ENCODE data around the gene SYT3.
"Not testable (repeated sequence)": the region's sequence is repeated elsewhere in the genome, so short reads cannot be mapped to it uniquely, and the experiment has no call there.

Gene SYT3

GRCh38 chr19:50628551-50628950, 11.1 kb downstream of the SYT3 start:
- no peak for DNase-seq (ENCODE audit: low read depth)
- Histone ChIP-seq H3K36me3 (ENCODE audit: control insufficient read depth, insufficient read depth, low read length, severe bottlenecking) (no peaks in the 10 kb centered on the region), H3K9ac (ENCODE audit: low read length) (no peak overlapping the region), H3K27me3 (replicated peaks; ENCODE audit: control insufficient read depth, insufficient read depth, low read length) (peaks cover 7% of the 10 kb centered on the region), H3K9me3 (ENCODE audit: control insufficient read depth, low read length) (peaks cover 6% of the 10 kb centered on the region), H3K4me3 (ENCODE audit: low read length) (no peak overlapping the region), H3K4me1 (ENCODE audit: control insufficient read depth, insufficient read depth, low read length) (no peaks in the 10 kb centered on the region)

GRCh38 chr19:50628146-50628545, 11.5 kb downstream of the SYT3 start:
- no peak for DNase-seq (ENCODE audit: low read depth)
- Histone ChIP-seq H3K27me3 (replicated peaks; ENCODE audit: control insufficient read depth, insufficient read depth, low read length) (peaks cover 7% of the 10 kb centered on the region), H3K36me3 (ENCODE audit: control insufficient read depth, insufficient read depth, low read length, severe bottlenecking) (no peaks in the 10 kb centered on the region), H3K4me3 (ENCODE audit: low read length) (no peak overlapping the region), H3K9ac (ENCODE audit: low read length) (no peak overlapping the region), H3K4me1 (ENCODE audit: control insufficient read depth, insufficient read depth, low read length) (no peaks in the 10 kb centered on the region), H3K9me3 (ENCODE audit: control insufficient read depth, low read length) (peaks cover 2% of the 10 kb centered on the region)

- Histone ChIP-seq H3K36me3 (ENCODE audit: control insufficient read depth, insufficient read depth, low read length, severe bottlenecking) (no peaks in the 10 kb centered on the region), H3K4me3 (ENCODE audit: low read length) (no peak overlapping the region), H3K9ac (ENCODE audit: low read length) (no peak overlapping the region), H3K9me3 (ENCODE audit: control insufficient read depth, low read length) (no peaks in the 10 kb centered on the region), H3K4me1 (ENCODE audit: control insufficient read depth, insufficient read depth, low read length) (no peaks in the 10 kb centered on the region), H3K27me3 (replicated peaks; ENCODE audit: control insufficient read depth, insufficient read depth, low read length) (peaks cover 7% of the 10 kb centered on the region)
- no peak for DNase-seq (ENCODE audit: low read depth)
These were observed 12.9 kb downstream of the SYT3 start for GRCh38 chr19:50626795-50627194.

- H3K36me3 ChIP-seq (ENCODE audit: control insufficient read depth, insufficient read depth, low read length, severe bottlenecking): no peaks in the 10 kb centered on the region
- H3K4me3 ChIP-seq (ENCODE audit: low read length): no peak overlapping the region
- DNase-seq (ENCODE audit: low read depth): no peak
- H3K4me1 ChIP-seq (ENCODE audit: control insufficient read depth, insufficient read depth, low read length): no peaks in the 10 kb centered on the region
- H3K9me3 ChIP-seq (ENCODE audit: control insufficient read depth, low read length): no peaks in the 10 kb centered on the region
- peaks cover 7% of the 10 kb centered on the region for H3K27me3 ChIP-seq (replicated peaks; ENCODE audit: control insufficient read depth, insufficient read depth, low read length)
- no peak overlapping the region for H3K9ac ChIP-seq (ENCODE audit: low read length)
These were observed 13.7 kb downstream of the SYT3 start for GRCh38 chr19:50626011-50626410.

- Histone ChIP-seq H3K4me3 (ENCODE audit: low read length) (no peak overlapping the region), H3K9me3 (ENCODE audit: control insufficient read depth, low read length) (no peaks in the 10 kb centered on the region), H3K4me1 (ENCODE audit: control insufficient read depth, insufficient read depth, low read length) (no peaks in the 10 kb centered on the region), H3K9ac (ENCODE audit: low read length) (no peak overlapping the region), H3K36me3 (ENCODE audit: control insufficient read depth, insufficient read depth, low read length, severe bottlenecking) (no peaks in the 10 kb centered on the region), H3K27me3 (replicated peaks; ENCODE audit: control insufficient read depth, insufficient read depth, low read length) (peaks cover 7% of the 10 kb centered on the region)
- DNase-seq (ENCODE audit: low read depth): no peak
These were observed 14.6 kb downstream of the SYT3 start for GRCh38 chr19:50624949-50625600.

GRCh38 chr19:50620394-50620906, 19.2 kb downstream of the SYT3 start:
- H3K36me3 ChIP-seq (ENCODE audit: control insufficient read depth, insufficient read depth, low read length, severe bottlenecking); H3K9ac ChIP-seq (ENCODE audit: low read length); H3K27me3 ChIP-seq (replicated peaks; ENCODE audit: control insufficient read depth, insufficient read depth, low read length); H3K9me3 ChIP-seq (ENCODE audit: control insufficient read depth, low read length); DNase-seq (ENCODE audit: low read depth); H3K4me1 ChIP-seq (ENCODE audit: control insufficient read depth, insufficient read depth, low read length); H3K4me3 ChIP-seq (ENCODE audit: low read length): not testable (repeated sequence)

DNA sequence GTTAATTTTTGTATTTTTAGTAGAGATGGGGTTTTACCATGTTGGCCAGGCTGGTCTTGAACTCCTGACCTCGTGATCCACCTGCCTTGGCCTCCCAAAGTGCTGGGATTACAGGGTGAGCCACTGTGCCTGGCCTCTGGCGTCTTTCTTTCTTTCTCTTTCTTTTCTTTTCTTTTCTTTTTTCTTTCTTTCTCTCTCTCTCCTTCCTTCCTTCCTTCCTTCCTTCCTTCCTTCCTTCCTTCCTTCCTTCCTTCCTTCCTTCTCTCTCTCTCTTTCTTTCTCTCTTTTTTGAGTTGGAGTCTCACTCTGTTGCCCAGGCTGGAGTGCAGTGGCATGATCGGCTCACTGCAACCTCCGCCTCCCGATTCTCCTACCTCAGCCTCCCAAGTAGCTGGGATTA, 20.5 kb downstream of the SYT3 start:
- not testable (repeated sequence) for H3K4me3 ChIP-seq (ENCODE audit: low read length); H3K36me3 ChIP-seq (ENCODE audit: control insufficient read depth, insufficient read depth, low read length, severe bottlenecking); H3K27me3 ChIP-seq (replicated peaks; ENCODE audit: control insufficient read depth, insufficient read depth, low read length); H3K9ac ChIP-seq (ENCODE audit: low read length); H3K9me3 ChIP-seq (ENCODE audit: control insufficient read depth, low read length); DNase-seq (ENCODE audit: low read depth); H3K4me1 ChIP-seq (ENCODE audit: control insufficient read depth, insufficient read depth, low read length)

DNA sequence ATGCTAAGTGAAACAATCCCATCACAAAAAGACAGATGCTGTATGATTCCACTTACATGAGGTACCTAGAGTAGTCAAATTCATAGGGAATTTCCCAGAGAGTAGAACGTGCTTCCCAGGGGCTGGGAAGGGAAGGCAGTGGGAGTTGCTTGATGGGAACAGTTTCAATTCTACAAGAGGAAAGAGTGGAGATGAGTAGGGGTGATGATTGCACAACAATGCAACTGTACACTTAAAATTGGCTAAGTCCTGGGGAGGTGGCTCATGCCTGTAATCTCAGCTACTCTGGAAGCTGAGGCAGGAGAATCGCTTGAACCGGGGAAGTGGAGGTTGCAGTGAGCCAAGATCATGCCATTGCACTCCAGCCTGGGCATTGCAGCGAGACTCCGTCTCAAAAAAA, 21.3 kb downstream of the SYT3 start:
- H3K27me3 ChIP-seq (replicated peaks; ENCODE audit: control insufficient read depth, insufficient read depth, low read length); H3K9me3 ChIP-seq (ENCODE audit: control insufficient read depth, low read length); DNase-seq (ENCODE audit: low read depth); H3K4me1 ChIP-seq (ENCODE audit: control insufficient read depth, insufficient read depth, low read length); H3K4me3 ChIP-seq (ENCODE audit: low read length); H3K36me3 ChIP-seq (ENCODE audit: control insufficient read depth, insufficient read depth, low read length, severe bottlenecking); H3K9ac ChIP-seq (ENCODE audit: low read length): not testable (repeated sequence)

DNA sequence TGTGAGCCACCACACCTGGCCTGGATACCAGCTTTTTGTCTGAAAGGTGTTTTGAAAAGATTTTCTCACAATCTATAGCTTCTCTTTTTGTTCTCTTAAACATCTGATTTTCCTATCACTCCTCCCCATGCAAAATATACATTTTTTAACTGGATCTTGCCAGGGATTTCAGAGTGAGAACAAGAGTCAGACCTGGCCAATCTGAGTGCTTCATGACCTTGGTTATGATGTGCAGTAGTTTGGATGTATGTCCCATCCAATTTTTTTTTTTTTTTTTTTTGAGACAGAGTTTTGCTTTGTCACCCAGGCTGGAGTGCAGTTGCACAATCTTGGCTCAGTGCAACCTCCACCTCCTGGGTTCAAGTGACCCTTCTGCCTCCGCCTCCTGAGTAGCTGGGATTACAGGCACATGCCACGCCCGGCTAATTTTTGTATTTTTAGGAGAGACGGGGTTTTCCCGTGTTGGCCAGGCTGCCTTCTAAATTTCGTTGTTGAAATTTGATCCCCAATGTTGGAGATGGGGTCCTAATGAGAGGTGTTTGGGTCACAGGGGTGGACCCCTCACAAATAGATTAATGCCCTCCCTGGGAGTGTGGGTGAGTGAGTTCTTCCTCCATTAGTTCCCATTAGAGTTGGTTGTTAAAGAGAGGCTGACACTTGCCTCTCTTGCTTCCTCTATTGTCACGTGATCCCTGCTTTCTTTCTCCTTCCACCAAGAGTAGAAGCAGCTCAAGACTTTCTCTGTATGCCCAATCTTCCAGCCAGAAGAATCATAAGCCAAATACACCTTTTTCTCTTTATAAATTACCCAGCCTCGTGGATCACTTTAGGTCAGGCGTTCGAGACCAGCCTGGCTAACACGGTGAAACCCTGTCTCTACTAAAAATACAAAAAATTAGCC, 26.9 kb downstream of the SYT3 start:
- H3K27me3 ChIP-seq (replicated peaks; ENCODE audit: control insufficient read depth, insufficient read depth, low read length); H3K9ac ChIP-seq (ENCODE audit: low read length): not testable (repeated sequence)

DNA sequence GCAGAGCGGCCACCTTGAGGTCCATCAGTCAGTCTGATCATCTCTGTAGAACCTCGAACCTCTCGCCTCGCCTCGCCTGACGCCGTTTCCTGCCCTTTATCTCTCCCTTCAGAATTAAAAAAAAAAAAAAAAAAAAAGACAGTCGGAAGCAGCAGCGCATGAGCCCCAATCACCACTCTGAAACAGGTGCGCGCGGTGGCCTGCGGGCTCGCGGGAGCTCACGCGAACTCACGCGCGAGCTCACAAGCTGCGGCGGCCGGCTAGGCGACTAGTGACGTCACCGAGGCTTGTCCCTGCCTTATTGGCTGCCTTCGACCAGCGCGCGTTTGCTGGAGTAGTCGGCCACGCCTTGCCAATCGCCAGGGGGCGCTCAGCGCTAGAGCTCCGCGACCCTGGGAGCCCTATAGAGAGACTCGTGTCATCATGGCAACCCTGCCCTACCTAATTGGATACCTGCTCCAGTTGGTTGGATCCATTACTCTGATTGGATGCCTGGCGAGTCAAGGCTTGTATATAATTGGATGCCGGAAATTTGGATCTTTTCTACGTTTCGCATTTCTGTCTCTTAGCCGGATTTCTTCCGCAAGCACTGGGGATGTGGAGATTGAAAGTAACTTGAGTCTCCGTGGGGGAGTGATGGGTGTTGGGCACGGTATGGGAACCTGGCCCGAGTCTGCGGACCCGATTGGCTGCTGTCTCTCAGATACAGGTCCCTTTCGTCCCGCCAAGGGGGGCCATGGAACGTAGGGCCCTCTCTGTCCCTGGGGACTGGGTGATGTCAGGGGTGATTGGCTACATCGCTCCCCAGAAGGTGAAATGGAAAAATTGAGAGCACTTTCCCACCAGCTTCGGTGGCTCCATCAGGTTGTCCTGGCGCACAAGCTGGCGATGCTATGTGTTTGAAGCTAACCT, 31.6 kb downstream of the SYT3 start:
- no peak overlapping the region for H3K4me3 ChIP-seq (ENCODE audit: low read length)
- no peak overlapping the region for H3K9ac ChIP-seq (ENCODE audit: low read length)
- peak; percentile 39 for DNase-seq (ENCODE audit: low read depth)
- no peaks in the 10 kb centered on the region for H3K9me3 ChIP-seq (ENCODE audit: control insufficient read depth, low read length)
- no peaks in the 10 kb centered on the region for H3K4me1 ChIP-seq (ENCODE audit: control insufficient read depth, insufficient read depth, low read length)
- H3K36me3 ChIP-seq (ENCODE audit: control insufficient read depth, insufficient read depth, low read length, severe bottlenecking): no peaks in the 10 kb centered on the region
- H3K27me3 ChIP-seq (replicated peaks; ENCODE audit: control insufficient read depth, insufficient read depth, low read length): peaks cover 13% of the 10 kb centered on the region

More for the DNA sequence above, 26.9 kb downstream of the SYT3 start:
- not testable (repeated sequence) for H3K4me1 ChIP-seq (ENCODE audit: control insufficient read depth, insufficient read depth, low read length); H3K9me3 ChIP-seq (ENCODE audit: control insufficient read depth, low read length); H3K4me3 ChIP-seq (ENCODE audit: low read length); H3K36me3 ChIP-seq (ENCODE audit: control insufficient read depth, insufficient read depth, low read length, severe bottlenecking); DNase-seq (ENCODE audit: low read depth)

DNA sequence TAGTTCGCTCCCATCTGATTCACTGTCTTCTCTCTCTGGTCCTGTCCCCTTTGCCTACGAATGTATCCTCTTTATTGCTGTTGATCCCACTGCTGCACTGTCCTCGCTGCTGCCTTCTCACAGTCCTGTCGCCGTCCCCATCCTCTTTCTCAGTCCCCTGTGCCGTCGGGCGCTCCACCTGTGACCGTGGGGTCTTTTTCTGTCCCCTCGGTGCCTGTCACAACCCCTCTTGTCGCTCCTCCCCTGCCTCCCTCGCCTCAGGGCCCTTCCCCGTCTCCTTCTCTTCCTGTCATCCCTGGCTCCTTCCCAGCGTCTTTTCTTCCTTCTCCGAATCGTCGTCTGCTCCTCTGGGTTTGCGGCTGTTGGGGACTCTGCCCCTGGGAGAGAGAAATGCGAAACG, 32.3 kb downstream of the SYT3 start:
- Histone ChIP-seq H3K27me3 (replicated peaks; ENCODE audit: control insufficient read depth, insufficient read depth, low read length) (peaks cover 18% of the 10 kb centered on the region), H3K36me3 (ENCODE audit: control insufficient read depth, insufficient read depth, low read length, severe bottlenecking) (no peaks in the 10 kb centered on the region), H3K9ac (ENCODE audit: low read length) (no peak overlapping the region), H3K4me3 (ENCODE audit: low read length) (no peak overlapping the region), H3K4me1 (ENCODE audit: control insufficient read depth, insufficient read depth, low read length) (no peaks in the 10 kb centered on the region), H3K9me3 (ENCODE audit: control insufficient read depth, low read length) (no peaks in the 10 kb centered on the region)
- DNase-seq (ENCODE audit: low read depth): no peak

Measured in adipocyte (in vitro differentiated cells).